Left lung (tissue), 10 donors: ENCODE data around the gene ANKRD33B. TPM values are rescaled to one million over a fixed set of nuclear protein-coding genes. Genes with fewer than 3 reads are reported as not detected.

Source experiments
- ATAC-seq: fragments of 200-7000 bp; cut with Tn5 transposase; one replicate; pipeline ENCODE4 v1.9.1; 2020; ENCODE audit warnings: moderate library complexity
- DNase-seq, 4 donors: peaks; one replicate each; pipeline ENCODE4 v3.0.0-alpha.2; 2013 to 2020
- H3K27ac ChIP-seq, 2 donors: fragments of 200-600 bp; sonication (generic) in 1 of 2; one replicate each; pipeline versions ENCODE4 v1.5.0 to v1.8.0; 2020 to 2021
- H3K27me3 ChIP-seq, 2 donors: fragments of 200-600 bp; sonication (generic) in 1 of 2; one replicate each; pipeline versions ENCODE4 v1.5.0 to v1.8.0; 2020 to 2021
- H3K36me3 ChIP-seq, 2 donors: fragments of 200-600 bp; sonication (generic) in 1 of 2; one replicate each; pipeline versions ENCODE4 v1.5.0 to v1.8.0; 2020 to 2021
- H3K4me1 ChIP-seq, 2 donors: fragments of 200-600 bp; one replicate each; pipeline ENCODE4 v1.8.0; 2021
- H3K4me3 ChIP-seq, 2 donors: fragments of 200-600 bp; sonication (generic) in 1 of 2; one replicate each; pipeline versions ENCODE4 v1.5.0 to v1.8.0; 2020 to 2021; ENCODE audit warnings: mild to moderate bottlenecking in 1 of 2
- H3K9me3 ChIP-seq, 2 donors: fragments of 200-600 bp; sonication (generic) in 1 of 2; one replicate each; pipeline versions ENCODE4 v1.5.0 to v1.8.0; 2020 to 2021
- CTCF ChIP-seq, 2 donors: fragments of 200-600 bp; sonication (generic) in 1 of 2; IDR thresholded peaks; one replicate each; pipeline versions ENCODE4 v1.5.0 to v1.8.0; 2021; ENCODE audit warnings: antibody characterized with exemption in 2 of 2
- intact Hi-C, 2 donors: fragments of 100-400 bp; cut with DNase I; formaldehyde crosslinking; loops; one replicate each; pipeline versions ENCODE4 v1.11.2 to v1.14.2; 2022
- polyA plus RNA-seq, 6 donors: library from polyadenylated mRNA; unstranded; fragments of 120-200 nt; gene quantifications; one replicate each; pipeline ENCODE4 v1.2.1, GENCODE V29; 2013; ENCODE audit not compliant: insufficient read length in 6 of 6
- total RNA-seq, 2 donors: library from RNA; stranded (reverse); fragmentation: NEBNext Ultra II Directional; extraction: Animal tissue kit (Norgen Biotek cat#: 25700); gene quantifications; one replicate each; pipeline ENCODE4 v1.2.1, GENCODE V29; 2021
- donor health status: DM: no; HTN: yes; CAD: no.
- donor health status: DM: no; HTN: no; CAD: no.

The ANKRD33B gene
- total and polyA plus RNA-seq, 8 donors: 0.53 to 6.3 (median 0.69) TPM

DNA sequence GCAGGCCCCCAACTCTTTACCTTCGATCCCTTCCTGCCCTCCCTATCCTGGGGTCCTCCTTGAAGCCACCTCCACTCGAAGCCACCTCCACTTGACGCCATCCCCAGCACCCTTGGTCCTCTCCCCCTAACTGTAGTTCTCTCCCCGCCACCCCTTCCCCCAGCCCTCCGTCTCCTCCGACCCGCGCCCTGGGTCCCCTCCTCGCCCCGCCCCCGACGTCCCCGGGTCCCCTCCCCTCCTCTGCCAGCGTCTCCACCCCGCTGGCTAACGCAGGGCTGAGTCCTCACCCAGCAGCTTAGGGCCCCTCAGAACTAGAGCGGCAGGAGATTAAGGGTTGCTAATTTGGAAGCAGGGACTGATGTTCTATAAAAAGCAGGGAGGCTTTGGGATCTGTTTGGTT lies 30.6 kb upstream of the ANKRD33B start:
- no peak overlapping the region for H3K27ac ChIP-seq
- H3K4me1 ChIP-seq: peaks cover 0 to 15% of the 10 kb centered on the region in 2 donors
- no peak for TF ChIP-seq CTCF (IDR thresholded peaks at IDR 0.05)
- ATAC-seq: no peak
- peaks cover 0 to 26% of the 10 kb centered on the region in 2 donors for H3K27me3 ChIP-seq
- no peaks in the 10 kb centered on the region for H3K9me3 ChIP-seq
- no peaks in the 10 kb centered on the region for H3K36me3 ChIP-seq
- intact Hi-C loops: no loop called here
- H3K4me3 ChIP-seq: no peak overlapping the region
- DNase-seq: peak in 1 of 4 donors; percentile 21

- ATAC-seq: no peak
Measured at GRCh38 chr5:10534561-10535530, 29.0 kb upstream of the ANKRD33B start.

DNA sequence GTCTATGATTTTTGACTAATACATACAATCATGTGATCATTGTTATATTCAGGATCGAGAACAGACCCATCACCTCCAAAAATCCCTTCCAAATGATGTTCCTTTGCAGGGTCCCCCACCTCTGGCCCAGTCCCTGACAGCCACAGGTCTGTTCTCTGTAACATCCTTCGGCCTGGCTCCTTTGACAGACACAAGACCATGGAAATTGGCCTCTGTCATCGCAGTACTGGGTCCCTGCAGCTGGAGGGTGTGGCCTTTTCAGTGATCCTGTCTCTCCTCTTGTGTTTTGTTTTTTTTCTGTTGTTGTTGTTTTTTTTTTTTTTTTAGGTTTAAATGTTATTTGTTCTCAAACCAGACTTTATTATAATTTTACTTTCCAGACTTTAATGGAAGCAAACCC lies 27.4 kb upstream of the ANKRD33B start:
- intact Hi-C loops: no loop called here
- ATAC-seq (no peak), DNase-seq (no peak)
- Histone ChIP-seq H3K4me3 (no peak overlapping the region), H3K9me3 (no peaks in the 10 kb centered on the region), H3K36me3 (no peaks in the 10 kb centered on the region), H3K4me1 (peaks cover 0 to 27% of the 10 kb centered on the region in 2 donors), H3K27ac (peak overlapping the region in 1 of 2 donors; percentile 28), H3K27me3 (peaks cover 0 to 33% of the 10 kb centered on the region in 2 donors)
- TF ChIP-seq CTCF (IDR thresholded peaks at IDR 0.05): no peak

More at GRCh38 chr5:10534561-10535530, 29.0 kb upstream of the ANKRD33B start:
- Histone ChIP-seq H3K4me1 (peaks cover 0 to 25% of the 10 kb centered on the region in 2 donors), H3K4me3 (no peak overlapping the region), H3K27me3 (peaks cover 0 to 33% of the 10 kb centered on the region in 2 donors), H3K36me3 (no peaks in the 10 kb centered on the region), H3K27ac (no peak overlapping the region), H3K9me3 (no peaks in the 10 kb centered on the region)
- no peak for DNase-seq
- intact Hi-C loops: no loop called here
- no peak for TF ChIP-seq CTCF (IDR thresholded peaks at IDR 0.05)

- H3K4me3 ChIP-seq: no peak overlapping the region
- peaks cover 0 to 33% of the 10 kb centered on the region in 2 donors for H3K27me3 ChIP-seq
- no peak for TF ChIP-seq CTCF (IDR thresholded peaks at IDR 0.05)
- intact Hi-C loops: no loop called here
- no peaks in the 10 kb centered on the region for H3K9me3 ChIP-seq
- ATAC-seq (no peak), DNase-seq (no peak)
- H3K27ac ChIP-seq: peak overlapping the region in 1 of 2 donors; percentile 28
- no peaks in the 10 kb centered on the region for H3K36me3 ChIP-seq
- H3K4me1 ChIP-seq: peaks cover 0 to 27% of the 10 kb centered on the region in 2 donors
Measured at GRCh38 chr5:10536931-10537579, 26.8 kb upstream of the ANKRD33B start.

- DNase-seq (no peak), ATAC-seq (no peak)
- no peak for TF ChIP-seq CTCF (IDR thresholded peaks at IDR 0.05)
- peak overlapping the region in 1 of 2 donors; percentile 28 for H3K27ac ChIP-seq
- H3K9me3 ChIP-seq: no peaks in the 10 kb centered on the region
- peaks cover 0 to 33% of the 10 kb centered on the region in 2 donors for H3K27me3 ChIP-seq
- peaks cover 0 to 27% of the 10 kb centered on the region in 2 donors for H3K4me1 ChIP-seq
- intact Hi-C loops: no loop called here
- H3K36me3 ChIP-seq: no peaks in the 10 kb centered on the region
- no peak overlapping the region for H3K4me3 ChIP-seq
Measured at GRCh38 chr5:10537624-10538023, 26.2 kb upstream of the ANKRD33B start.
